ENCODE measurements around the gene IQCF5. TPM values are rescaled to one million over a fixed set of nuclear protein-coding genes. Genes with fewer than 3 reads are reported as not detected.

The IQCF5 gene
- total and polyA plus RNA-seq, 9 of the 15 experiments (the other 6 are each of a cell fraction or from before 2014, with no cell fraction given): not detected

GRCh38 chr3:51874411-51874810 lies 990 bp downstream of the IQCF5 start:
- BruUV-seq (replicated peaks): no TSS peak
- no peak overlapping the region for H3K4me3 ChIP-seq
- DNase-seq (ENCODE audit: extremely low read depth in 1 of 4, low spot score in 3 of 4) (no peak), FAIRE-seq (no peak), ATAC-seq (no peak)
- WGBS (ENCODE audit: insufficient coverage, low coverage, missing lambda C conversion rate): 0% methylated on average over 2 of the region's 2 CpGs
- H3K9me3 ChIP-seq (replicated peaks; ENCODE audit: control insufficient read depth, insufficient read depth, low read depth, low read length): no peaks in the 10 kb centered on the region
- ChIA-PET POLR2A (interaction anchor here (0.8 kb wide), 1 partner anchor 10 kb away, joined by 3 read pairs; no protein-coding TSS in a partner anchor), CTCF (ENCODE audit: low intra/inter-chr PET ratio) (no interaction called here)
- H2AFZ ChIP-seq (ENCODE audit: low read depth, low read length): no peak overlapping the region
- H3K36me3 ChIP-seq (ENCODE audit: control insufficient read depth, insufficient read depth, low read length): no peaks in the 10 kb centered on the region
- H3K9me1 ChIP-seq (ENCODE audit: control insufficient read depth, insufficient read depth, low read length): no peaks in the 10 kb centered on the region
- H3K27me3 ChIP-seq (ENCODE audit: control insufficient read depth in 2 of 2, insufficient read depth in 2 of 2, low read length in 2 of 2): peaks cover 0 to 10% of the 10 kb centered on the region in 2 experiments; a peak in 2 of 5 replicates
- H3K4me2 ChIP-seq (ENCODE audit: insufficient read depth, low read length): no peak overlapping the region
- no peaks in the 10 kb centered on the region for H4K20me1 ChIP-seq (replicated peaks; ENCODE audit: control insufficient read depth, insufficient read depth, low read length)
- H3K4me1 ChIP-seq (replicated peaks in 1 of 2; ENCODE audit: control insufficient read depth in 2 of 2, insufficient read depth in 2 of 2, low read length in 2 of 2): peaks cover 0 to 3% of the 10 kb centered on the region in 2 experiments; a peak in 2 of 5 replicates
- H3K9ac ChIP-seq (ENCODE audit: insufficient read depth in 1 of 2, low read depth in 2 of 2, low read length in 2 of 2): no peak overlapping the region
- H3K27ac ChIP-seq (ENCODE audit: extremely low read depth, low read depth, low read length): no peak overlapping the region
- in situ Hi-C loops (cut with MboI) (no loop called here), intact Hi-C loops (cut with micrococcal nuclease) (no loop called here)
- H3K79me2 ChIP-seq (ENCODE audit: control insufficient read depth, insufficient read depth, low read length): no peaks in the 10 kb centered on the region
- TF ChIP-seq HEY1 (CRISPR knock-in tag; IDR thresholded peaks at IDR 0.05; ENCODE audit: borderline replicate concordance) (no peak), ZNF431 (CRISPR knock-in tag; IDR thresholded peaks at IDR 0.05) (no peak), PBX2 (CRISPR knock-in tag; IDR thresholded peaks at IDR 0.05; ENCODE audit: low read depth) (no peak), PBX2 (tag; conservative IDR thresholded peaks at IDR 0.05; ENCODE audit: low read depth) (no peak), RHOXF2B (CRISPR knock-in tag; conservative IDR thresholded peaks at IDR 0.05) (no peak), SIN3A (IDR thresholded peaks at IDR 0.05; ENCODE audit: borderline replicate concordance in 2 of 2, control insufficient read depth in 1 of 2, low read depth in 2 of 2, low read length in 2 of 2) (no peak), RBM15 (IDR thresholded peaks at IDR 0.05; ENCODE audit: insufficient read depth, low read length) (no peak), KDM1A (IDR thresholded peaks at IDR 0.05) (no peak), PCBP1 (IDR thresholded peaks at IDR 0.05; ENCODE audit: low read depth, low read length, poor library complexity, severe bottlenecking) (no peak), CREB1 (IDR thresholded peaks at IDR 0.05) (no peak), CREB1 (CRISPR knock-in tag; IDR thresholded peaks at IDR 0.05) (no peak), PHF21A (IDR thresholded peaks at IDR 0.05; ENCODE audit: borderline replicate concordance, low read depth) (no peak), FUS (optimal IDR thresholded peaks at IDR 0.05; ENCODE audit: low read depth, low read length) (no peak), SAP30 (IDR thresholded peaks at IDR 0.05; ENCODE audit: borderline replicate concordance, insufficient read depth, low read depth, low read length, poor library complexity, severe bottlenecking) (no peak)
- TF ChIP-seq, protein P1, sequence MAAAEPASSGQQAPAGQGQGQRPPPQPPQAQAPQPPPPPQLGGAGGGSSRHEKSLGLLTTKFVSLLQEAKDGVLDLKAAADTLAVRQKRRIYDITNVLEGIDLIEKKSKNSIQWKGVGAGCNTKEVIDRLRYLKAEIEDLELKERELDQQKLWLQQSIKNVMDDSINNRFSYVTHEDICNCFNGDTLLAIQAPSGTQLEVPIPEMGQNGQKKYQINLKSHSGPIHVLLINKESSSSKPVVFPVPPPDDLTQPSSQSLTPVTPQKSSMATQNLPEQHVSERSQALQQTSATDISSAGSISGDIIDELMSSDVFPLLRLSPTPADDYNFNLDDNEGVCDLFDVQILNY (CRISPR knock-in tag; IDR thresholded peaks at IDR 0.05): no peak

Data from K562 (cell line).